Right cardiac atrium (tissue), 5 donors: ENCODE data around the gene TIAM1. TPM values are rescaled to one million over a fixed set of nuclear protein-coding genes. Genes with fewer than 3 reads are reported as not detected.

Source experiments
- ATAC-seq, 2 donors: fragments of 200-7000 bp; cut with Tn5 transposase; one replicate each; pipeline versions ENCODE4 v1.8.0 to v1.9.1; 2020; ENCODE audit warnings: moderate library complexity in 2 of 2, mild to moderate bottlenecking in 1 of 2
- DNase-seq, 3 donors: peaks; one replicate each; pipeline ENCODE4 v3.0.0-alpha.2; 2020
- H3K27ac ChIP-seq: one replicate; pipeline ENCODE4 v1.5.1; 2013; ENCODE audit warnings: mild to moderate bottlenecking, low read length, control low read depth, moderate library complexity
- H3K27me3 ChIP-seq: one replicate; pipeline ENCODE4 v1.6.1; 2013; ENCODE audit not compliant: control insufficient read depth, insufficient read depth
- H3K4me1 ChIP-seq: one replicate; pipeline ENCODE4 v1.6.1; 2013; ENCODE audit warnings: low read length; ENCODE audit not compliant: control insufficient read depth, insufficient read depth
- H3K4me3 ChIP-seq: one replicate; pipeline ENCODE4 v1.5.1; 2013; ENCODE audit warnings: low read length, control low read depth
- H3K9me3 ChIP-seq: one replicate; pipeline ENCODE4 v1.6.1; 2013; ENCODE audit warnings: low read length; ENCODE audit not compliant: control insufficient read depth
- WGBS: extraction: QIAGEN DNeasy Blood & Tissue Kit; methylation state at CpG from one replicate; pipeline ENCODE4 v1.1.7; 2013; 5-methylcytosine and 5-hydroxymethylcytosine counted together
- intact Hi-C, 4 donors: fragments of 100-400 bp; cut with DNase I; formaldehyde crosslinking; loops; one replicate each; pipeline versions ENCODE4 v1.11.0 to v1.14.0; 2022 to 2023
- polyA plus RNA-seq: library from polyadenylated mRNA; stranded (reverse); fragments of 200-250 nt; gene quantifications from one replicate; pipeline ENCODE4 v1.2.3, GENCODE V29; 2013
- total RNA-seq, 4 donors: library from RNA; stranded (reverse); fragmentation: NEBNext Ultra II Directional; extraction: Animal tissue kit (Norgen Biotek cat#: 25700); gene quantifications; one replicate each; pipeline ENCODE4 v1.2.1, GENCODE V29; 2021
- donor health status: healthy with polysubstance abuse.
- donor health status: DM: no; HTN: yes; CAD: no.
- donor health status: DM: no; HTN: no; CAD: no.
- donor health status: DM: no; HTN: yes; CAD: no; lungs with severe emphysema.
- donor health status: DM: yes; HTN: yes; CAD: no.

The TIAM1 gene
- total and polyA plus RNA-seq, 5 donors: 3.9 to 13.9 (median 8.6) TPM

- intact Hi-C loops: loop anchor here in 2 of 4 donors (5.0 to 10.0 kb wide), 2 partner anchors 43 to 50 kb away; no protein-coding TSS in a partner anchor
- no peak for DNase-seq
- ATAC-seq: no peak
- 95% methylated on average over 4 of the region's 4 CpGs for WGBS
- Histone ChIP-seq H3K4me1 (no peaks in the 10 kb centered on the region), H3K27ac (no peak overlapping the region), H3K4me3 (no peak overlapping the region), H3K27me3 (no peaks in the 10 kb centered on the region), H3K9me3 (no peaks in the 10 kb centered on the region)
These were observed 89.0 kb downstream of the TIAM1 start for GRCh38 chr21:31255036-31255435.

DNA sequence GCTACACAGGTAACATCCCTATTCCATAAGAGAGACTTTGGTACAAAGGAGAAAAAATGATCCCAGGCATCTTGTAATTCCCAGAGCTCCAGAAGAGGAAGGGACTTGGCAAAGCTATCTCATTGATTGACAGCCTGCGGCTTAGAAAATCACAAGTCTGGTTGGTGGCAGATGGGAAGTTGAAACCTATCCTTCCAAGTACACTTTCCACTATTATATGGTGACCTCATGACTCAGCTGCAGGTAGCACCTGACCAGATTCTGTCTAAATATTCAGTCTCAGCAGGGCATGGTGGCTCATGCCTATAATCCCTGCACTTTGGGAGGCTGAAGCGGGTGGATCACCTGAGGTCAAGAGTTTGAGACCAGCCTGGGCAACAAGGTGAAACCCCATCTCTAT, 89.9 kb downstream of the TIAM1 start:
- no peaks in the 10 kb centered on the region for H3K4me1 ChIP-seq
- WGBS: 82% methylated on average over 2 of the region's 2 CpGs
- intact Hi-C loops: loop anchor here in 1 of 4 donors (10.0 kb wide), 1 partner anchor 49 kb away; no protein-coding TSS in a partner anchor
- no peaks in the 10 kb centered on the region for H3K27me3 ChIP-seq
- no peak for ATAC-seq
- H3K4me3 ChIP-seq: no peak overlapping the region
- DNase-seq: no peak
- no peak overlapping the region for H3K27ac ChIP-seq
- H3K9me3 ChIP-seq: no peaks in the 10 kb centered on the region

GRCh38 chr21:31253684-31254083, 90.4 kb downstream of the TIAM1 start:
- intact Hi-C loops: loop anchor here in 1 of 4 donors (10.0 kb wide), 1 partner anchor 49 kb away; no protein-coding TSS in a partner anchor
- 38% methylated on average over 3 of the region's 3 CpGs for WGBS
- no peak overlapping the region for H3K27ac ChIP-seq
- no peak overlapping the region for H3K4me3 ChIP-seq
- H3K4me1 ChIP-seq: no peaks in the 10 kb centered on the region
- H3K27me3 ChIP-seq: no peaks in the 10 kb centered on the region
- DNase-seq (no peak), ATAC-seq (no peak)
- no peaks in the 10 kb centered on the region for H3K9me3 ChIP-seq

GRCh38 chr21:31252611-31253010, 91.5 kb downstream of the TIAM1 start:
- Histone ChIP-seq H3K4me3 (no peak overlapping the region), H3K27ac (no peak overlapping the region), H3K4me1 (no peaks in the 10 kb centered on the region), H3K9me3 (no peaks in the 10 kb centered on the region), H3K27me3 (no peaks in the 10 kb centered on the region)
- 64% methylated on average over 6 of the region's 6 CpGs for WGBS
- intact Hi-C loops: loop anchor here in 1 of 4 donors (10.0 kb wide), 1 partner anchor 48 kb away; no protein-coding TSS in a partner anchor
- DNase-seq: no peak
- ATAC-seq: peak in 1 of 2 donors; percentile 24

GRCh38 chr21:31252091-31252490, 92.0 kb downstream of the TIAM1 start:
- Histone ChIP-seq H3K9me3 (no peaks in the 10 kb centered on the region), H3K4me3 (no peak overlapping the region), H3K27me3 (no peaks in the 10 kb centered on the region), H3K4me1 (no peaks in the 10 kb centered on the region), H3K27ac (no peak overlapping the region)
- intact Hi-C loops: loop anchor here in 1 of 4 donors (10.0 kb wide), 1 partner anchor 47 kb away; no protein-coding TSS in a partner anchor
- ATAC-seq (no peak), DNase-seq (no peak)
- WGBS: 94% methylated on average over 14 of the region's 14 CpGs

DNA sequence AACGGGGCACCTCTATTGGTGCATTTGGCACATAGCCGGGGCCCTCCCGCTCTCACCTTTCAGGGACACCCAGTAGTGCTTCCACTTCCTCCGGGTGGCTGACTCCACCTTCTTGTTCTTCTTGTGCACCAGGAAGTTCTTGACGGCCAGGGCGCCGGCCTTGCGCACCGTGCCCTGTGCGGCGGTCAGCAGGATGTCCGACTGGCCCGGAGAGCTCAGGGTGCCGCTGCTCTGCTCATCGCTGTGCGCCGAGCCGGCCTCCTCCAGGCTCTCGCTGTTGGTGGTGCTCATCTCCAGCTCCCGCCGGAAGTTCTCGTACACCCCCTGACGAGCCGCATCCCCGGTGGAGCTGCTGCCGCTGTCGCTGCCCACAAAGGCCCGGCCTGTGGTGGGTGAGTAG, 92.4 kb downstream of the TIAM1 start:
- no peak for DNase-seq
- no peaks in the 10 kb centered on the region for H3K4me1 ChIP-seq
- no peak overlapping the region for H3K27ac ChIP-seq
- intact Hi-C loops: loop anchor here in 1 of 4 donors (10.0 kb wide), 1 partner anchor 47 kb away; no protein-coding TSS in a partner anchor
- H3K4me3 ChIP-seq: no peak overlapping the region
- H3K9me3 ChIP-seq: no peaks in the 10 kb centered on the region
- H3K27me3 ChIP-seq: no peaks in the 10 kb centered on the region
- peak; percentile 14 to 35 for ATAC-seq
- WGBS: 97% methylated on average over 28 of the region's 28 CpGs

DNA sequence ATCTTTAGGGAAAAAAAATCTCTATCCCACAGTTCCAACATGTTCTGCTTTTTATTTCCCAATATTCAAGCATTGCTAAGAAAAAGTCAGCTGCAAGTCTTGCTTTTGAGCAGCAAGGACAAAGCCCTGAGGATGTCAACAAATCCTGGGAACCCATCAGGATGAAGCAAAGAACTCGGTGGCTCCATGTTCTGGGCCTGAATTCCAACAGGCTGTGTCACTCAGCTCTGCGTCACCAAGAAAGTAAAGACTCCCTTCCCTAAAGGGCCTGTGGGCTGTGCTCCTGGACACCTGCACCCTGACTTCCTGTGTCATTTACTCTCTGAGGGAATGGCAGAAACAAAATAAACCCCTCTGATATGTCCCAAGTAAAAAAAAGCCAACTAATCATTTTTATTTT, 95.5 kb downstream of the TIAM1 start:
- intact Hi-C loops: no loop called here
- no peak for ATAC-seq
- no peak for DNase-seq
- Histone ChIP-seq H3K4me1 (no peaks in the 10 kb centered on the region), H3K27me3 (no peaks in the 10 kb centered on the region), H3K4me3 (no peak overlapping the region), H3K27ac (no peak overlapping the region), H3K9me3 (no peaks in the 10 kb centered on the region)
- 85% methylated on average over 2 of the region's 2 CpGs for WGBS

GRCh38 chr21:31243611-31244010, 100.5 kb downstream of the TIAM1 start:
- WGBS: 97% methylated on average over 2 of the region's 2 CpGs
- ATAC-seq (no peak), DNase-seq (no peak)
- no peaks in the 10 kb centered on the region for H3K27me3 ChIP-seq
- no peak overlapping the region for H3K27ac ChIP-seq
- intact Hi-C loops: no loop called here
- H3K4me1 ChIP-seq: no peaks in the 10 kb centered on the region
- no peak overlapping the region for H3K4me3 ChIP-seq
- H3K9me3 ChIP-seq: no peaks in the 10 kb centered on the region

- Histone ChIP-seq H3K9me3 (no peaks in the 10 kb centered on the region), H3K4me3 (no peak overlapping the region), H3K27me3 (no peaks in the 10 kb centered on the region), H3K27ac (no peak overlapping the region), H3K4me1 (no peaks in the 10 kb centered on the region)
- intact Hi-C loops: no loop called here
- DNase-seq: no peak
- WGBS: 85% methylated on average over 5 of the region's 5 CpGs
- ATAC-seq: no peak
These were observed 107.5 kb downstream of the TIAM1 start for GRCh38 chr21:31236528-31236927.

GRCh38 chr21:31235671-31236450, 108.2 kb downstream of the TIAM1 start:
- DNase-seq: no peak
- no peaks in the 10 kb centered on the region for H3K27me3 ChIP-seq
- no peaks in the 10 kb centered on the region for H3K9me3 ChIP-seq
- no peaks in the 10 kb centered on the region for H3K4me1 ChIP-seq
- no peak overlapping the region for H3K4me3 ChIP-seq
- intact Hi-C loops: no loop called here
- H3K27ac ChIP-seq: no peak overlapping the region
- no peak for ATAC-seq
- 69% methylated on average over 6 of the region's 6 CpGs for WGBS

DNA sequence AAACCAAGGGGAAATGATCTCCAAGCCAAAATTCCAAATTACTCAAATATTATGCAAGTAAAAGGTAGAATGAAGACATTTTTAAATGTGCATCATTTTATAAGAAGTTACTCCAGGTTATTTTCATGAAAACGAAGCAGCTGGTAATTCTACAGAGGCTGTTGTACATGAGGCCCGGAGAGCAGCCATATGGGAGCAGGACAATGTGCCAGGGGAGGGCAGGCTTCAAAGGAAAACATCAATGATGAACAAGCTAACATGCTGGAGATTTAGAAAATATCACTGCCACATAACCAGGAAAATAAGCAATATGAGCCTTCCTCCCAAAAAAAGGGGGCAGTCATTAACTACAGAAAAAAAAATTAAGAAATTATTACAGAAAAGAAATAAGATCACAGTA, 109.1 kb downstream of the TIAM1 start:
- H3K4me1 ChIP-seq: no peaks in the 10 kb centered on the region

More for the DNA sequence above, 109.1 kb downstream of the TIAM1 start:
- Histone ChIP-seq H3K4me3 (no peak overlapping the region), H3K27me3 (no peaks in the 10 kb centered on the region), H3K27ac (no peak overlapping the region), H3K9me3 (no peaks in the 10 kb centered on the region)
- DNase-seq: no peak
- intact Hi-C loops: no loop called here
- no peak for ATAC-seq
- 90% methylated on average over 2 of the region's 2 CpGs for WGBS
